Gastroesophageal sphincter (tissue), 3 donors: ENCODE data around the gene SERPINE1.

Experiments
- POLR2AphosphoS5 ChIP-seq: sonication (generic); formaldehyde crosslinking; IDR thresholded peaks from one replicate; pipeline ENCODE4 v1.6.1; 2017; ENCODE audit warnings: antibody characterized with exemption
- TF ChIP-seq, protein P1 (sequence below), 4 experiments: fragments of 200-600 bp in 2 of 4; fragments of 450-650 bp in 2 of 4; sonication (generic) in 1 of 4; IDR thresholded peaks; one replicate each; pipeline ENCODE4 v1.5.1; 2017 to 2019; ENCODE audit warnings: antibody characterized with exemption in 4 of 4, mild to moderate bottlenecking in 2 of 4, moderate library complexity in 2 of 4

DNA sequence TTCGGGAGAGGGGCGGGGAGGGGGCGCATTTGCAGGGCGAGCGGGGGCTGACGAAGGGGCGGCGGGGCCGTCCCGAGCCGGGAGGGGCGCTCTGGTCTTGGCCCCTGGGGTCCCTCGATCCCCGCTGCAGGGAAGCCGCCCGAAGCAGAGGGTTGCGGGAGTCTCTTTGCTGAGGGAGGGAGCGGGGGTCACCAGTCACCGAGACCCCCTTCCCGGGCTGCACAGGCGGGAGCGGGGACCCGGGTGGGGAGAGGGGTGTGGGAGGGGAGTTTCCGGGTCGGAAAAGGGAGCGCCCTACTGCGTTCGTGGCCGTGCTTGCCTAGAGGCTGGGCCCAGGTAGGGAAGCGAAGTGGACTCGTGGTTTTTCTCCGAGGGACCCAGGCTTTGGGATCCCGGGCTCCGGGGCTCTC lies 27.8 kb downstream of the SERPINE1 start:
- TF ChIP-seq, protein P1, sequence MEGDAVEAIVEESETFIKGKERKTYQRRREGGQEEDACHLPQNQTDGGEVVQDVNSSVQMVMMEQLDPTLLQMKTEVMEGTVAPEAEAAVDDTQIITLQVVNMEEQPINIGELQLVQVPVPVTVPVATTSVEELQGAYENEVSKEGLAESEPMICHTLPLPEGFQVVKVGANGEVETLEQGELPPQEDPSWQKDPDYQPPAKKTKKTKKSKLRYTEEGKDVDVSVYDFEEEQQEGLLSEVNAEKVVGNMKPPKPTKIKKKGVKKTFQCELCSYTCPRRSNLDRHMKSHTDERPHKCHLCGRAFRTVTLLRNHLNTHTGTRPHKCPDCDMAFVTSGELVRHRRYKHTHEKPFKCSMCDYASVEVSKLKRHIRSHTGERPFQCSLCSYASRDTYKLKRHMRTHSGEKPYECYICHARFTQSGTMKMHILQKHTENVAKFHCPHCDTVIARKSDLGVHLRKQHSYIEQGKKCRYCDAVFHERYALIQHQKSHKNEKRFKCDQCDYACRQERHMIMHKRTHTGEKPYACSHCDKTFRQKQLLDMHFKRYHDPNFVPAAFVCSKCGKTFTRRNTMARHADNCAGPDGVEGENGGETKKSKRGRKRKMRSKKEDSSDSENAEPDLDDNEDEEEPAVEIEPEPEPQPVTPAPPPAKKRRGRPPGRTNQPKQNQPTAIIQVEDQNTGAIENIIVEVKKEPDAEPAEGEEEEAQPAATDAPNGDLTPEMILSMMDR (IDR thresholded peaks at IDR 0.05): no peak
- no peak for TF ChIP-seq POLR2AphosphoS5
